Caco-2 (cell line): Measurements from ENCODE around the gene TMED4. TPM values are rescaled to one million over a fixed set of nuclear protein-coding genes. Genes with fewer than 3 reads are reported as not detected.

Experiments used
- BruUV-seq: library from RNA; stranded (reverse); fragments of 400-500 nt; replicated peaks from 2 replicates; lab custom pipeline; 2021; lab: Mats Ljungman, UMichigan
- CTCF ChIA-PET: fragments of 300-600 bp; sonication (Branson Sonifier 250); formaldehyde crosslinking; loops from one replicate; lab custom pipeline; 2022; ENCODE audit warnings: antibody characterized with exemption; lab: Charles Lee
- POLR2A ChIA-PET: fragments of 300-600 bp; sonication (Branson Sonifier 250); formaldehyde crosslinking; loops from one replicate; lab custom pipeline; 2022; ENCODE audit warnings: antibody characterized with exemption; lab: Charles Lee
- DNase-seq, 2 experiments: peaks; one replicate each; pipeline versions ENCODE4 v3.0.0 to v3.0.0-alpha.2; 2020 to 2022
- H3K27me3 ChIP-seq: replicated peaks from 2 replicates; pipeline ENCODE4 v1.6.0; 2011; ENCODE audit warnings: low read length; ENCODE audit not compliant: control insufficient read depth, insufficient read depth
- H3K36me3 ChIP-seq: 2 replicates; pipeline ENCODE4 v1.5.1; 2011; ENCODE audit warnings: low read length; ENCODE audit not compliant: control insufficient read depth, insufficient read depth
- H3K4me1 ChIP-seq: fragments of 250-450 bp; sonication (Bioruptor Pico); 2 replicates; pipeline ENCODE4 v1.5.1; 2020; ENCODE audit warnings: mild to moderate bottlenecking
- H3K4me3 ChIP-seq: 2 replicates; pipeline ENCODE4 v1.5.1; 2011; ENCODE audit warnings: low read depth, mild to moderate bottlenecking, control low read depth, low read length
- H3K9me3 ChIP-seq: fragments of 250-450 bp; sonication (Bioruptor Pico); 2 replicates; pipeline ENCODE4 v1.5.1; 2020; ENCODE audit warnings: mild to moderate bottlenecking, moderate library complexity
- H3K27ac Mint-ChIP-seq: one replicate; pipeline ENCODE4 v1.8.0; 2022; ENCODE audit warnings: mixed read lengths; ENCODE audit not compliant: unreplicated experiment
- H3K27me3 Mint-ChIP-seq: one replicate; pipeline ENCODE4 v1.8.0; 2022; ENCODE audit warnings: mixed read lengths; ENCODE audit not compliant: insufficient read depth, unreplicated experiment
- H3K36me3 Mint-ChIP-seq: one replicate; pipeline ENCODE4 v1.8.0; 2022; ENCODE audit warnings: mild to moderate bottlenecking, mixed read lengths; ENCODE audit not compliant: insufficient read depth, unreplicated experiment
- H3K4me1 Mint-ChIP-seq: one replicate; pipeline ENCODE4 v1.8.0; 2022; ENCODE audit warnings: low read depth, mixed read lengths; ENCODE audit not compliant: unreplicated experiment
- H3K4me3 Mint-ChIP-seq: one replicate; pipeline ENCODE4 v1.8.0; 2022; ENCODE audit warnings: mild to moderate bottlenecking, moderate library complexity, mixed read lengths; ENCODE audit not compliant: unreplicated experiment
- H3K9me3 Mint-ChIP-seq: one replicate; pipeline ENCODE4 v1.8.0; 2022; ENCODE audit warnings: mixed read lengths; ENCODE audit not compliant: unreplicated experiment
- CTCF ChIP-seq, 2 experiments: fragments of 200-600 bp in 1 of 2; IDR thresholded peaks; 1 replicate in 1 of 2; 2 replicates in 1 of 2; pipeline versions ENCODE4 v1.5.1 to v1.8.0; 2011 to 2022; ENCODE audit warnings: antibody characterized with exemption in 1 of 2, control low read depth in 1 of 2, inconsistent platforms in 1 of 2, low read depth in 1 of 2, low read length in 1 of 2, mild to moderate bottlenecking in 1 of 2, moderate library complexity in 1 of 2; ENCODE audit not compliant: insufficient read depth in 1 of 2, severe bottlenecking in 1 of 2, unreplicated experiment in 1 of 2
- intact Hi-C: fragments of 100-400 bp; cut with micrococcal nuclease; formaldehyde crosslinking; loops from one replicate; pipeline ENCODE4 v1.10.0; 2022; ENCODE audit not compliant: unreplicated experiment
- total RNA-seq: library from RNA; stranded (reverse); gene quantifications from 2 replicates; pipeline ENCODE4 v1.2.3, GENCODE V29; 2022

TMED4 gene
- total RNA-seq, 1 experiment from 2014 or later: 96.6 TPM

DNA sequence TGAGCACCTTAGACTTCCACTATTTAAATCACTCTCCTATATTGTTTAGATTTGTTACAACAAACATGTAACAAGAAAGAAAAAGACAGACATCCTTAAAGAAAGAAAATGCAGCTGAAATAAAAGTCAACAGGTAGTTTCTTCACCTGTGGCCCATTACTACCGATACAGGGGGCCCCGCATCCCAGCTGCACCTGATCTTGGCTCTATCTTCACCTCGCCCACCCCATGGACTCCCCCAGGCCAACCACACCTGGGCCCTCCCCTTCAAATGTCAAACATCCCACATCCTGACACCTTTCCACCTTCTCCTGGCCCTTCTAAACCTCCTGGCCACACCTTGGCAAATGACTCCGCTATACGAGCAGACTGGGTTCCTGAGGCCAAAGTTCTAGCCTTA, 15.4 kb downstream of the TMED4 start:
- peaks cover 20% of the 10 kb centered on the region for H3K4me1 Mint-ChIP-seq

GRCh38 chr7:44565795-44566559, 16.1 kb downstream of the TMED4 start:
- no peak for DNase-seq
- intact Hi-C loops: loop anchor here (1.0 kb wide), 1 partner anchor 76 kb away; the partner anchor contains the start of gene NUDCD3
- ChIA-PET CTCF (interaction anchor here (0.5 to 2.5 kb wide), 10 partner anchors 8 to 435 kb away, joined by 3 to 10 read pairs (median 3); partner anchors contain the start of genes DDX56 and NUDCD3), POLR2A (interaction anchor here (0.5 to 1.2 kb wide), 3 partner anchors 8 to 433 kb away, joined by 3 to 7 read pairs (median 3); partner anchors contain the start of gene DDX56)
- Mint-ChIP-seq H3K27me3 (no peaks in the 10 kb centered on the region), H3K27ac (no peak overlapping the region), H3K4me1 (peaks cover 20% of the 10 kb centered on the region), H3K9me3 (no peaks in the 10 kb centered on the region), H3K4me3 (no peak overlapping the region), H3K36me3 (peaks cover 80% of the 10 kb centered on the region)
- no peaks in the 10 kb centered on the region for H3K9me3 ChIP-seq
- peaks cover 21% of the 10 kb centered on the region for H3K36me3 ChIP-seq
- no peak overlapping the region for H3K4me3 ChIP-seq
- H3K4me1 ChIP-seq: peaks cover 25% of the 10 kb centered on the region
- TF ChIP-seq CTCF (IDR thresholded peaks at IDR 0.05; ENCODE audit: insufficient read depth in 1 of 2, low read depth in 1 of 2, low read length in 1 of 2, severe bottlenecking in 1 of 2, unreplicated experiment in 1 of 2): no peak
- no peaks in the 10 kb centered on the region for H3K27me3 ChIP-seq
- BruUV-seq: no TSS peak

More for the DNA sequence above, 15.4 kb downstream of the TMED4 start:
- no peak for DNase-seq
- CTCF ChIA-PET: no interaction called here
- Mint-ChIP-seq H3K27ac (no peak overlapping the region), H3K36me3 (peaks cover 87% of the 10 kb centered on the region), H3K9me3 (no peaks in the 10 kb centered on the region), H3K4me3 (no peak overlapping the region), H3K27me3 (no peaks in the 10 kb centered on the region)
- H3K4me3 ChIP-seq: no peak overlapping the region
- no peak for TF ChIP-seq CTCF (IDR thresholded peaks at IDR 0.05; ENCODE audit: insufficient read depth in 1 of 2, low read depth in 1 of 2, low read length in 1 of 2, severe bottlenecking in 1 of 2, unreplicated experiment in 1 of 2)
- peaks cover 18% of the 10 kb centered on the region for H3K4me1 ChIP-seq
- POLR2A ChIA-PET: no interaction called here
- H3K9me3 ChIP-seq: no peaks in the 10 kb centered on the region
- intact Hi-C loops: no loop called here
- no peaks in the 10 kb centered on the region for H3K27me3 ChIP-seq
- peaks cover 21% of the 10 kb centered on the region for H3K36me3 ChIP-seq
- BruUV-seq: no TSS peak

- TF ChIP-seq CTCF (IDR thresholded peaks at IDR 0.05; ENCODE audit: insufficient read depth in 1 of 2, low read depth in 1 of 2, low read length in 1 of 2, severe bottlenecking in 1 of 2, unreplicated experiment in 1 of 2): peak; percentile 94 to 97
- Mint-ChIP-seq H3K9me3 (no peaks in the 10 kb centered on the region), H3K36me3 (peaks cover 74% of the 10 kb centered on the region), H3K4me1 (peaks cover 20% of the 10 kb centered on the region), H3K27ac (peak overlapping the region; percentile 82), H3K4me3 (no peak overlapping the region), H3K27me3 (no peaks in the 10 kb centered on the region)
- Histone ChIP-seq H3K4me1 (peaks cover 27% of the 10 kb centered on the region), H3K27me3 (no peaks in the 10 kb centered on the region), H3K36me3 (peaks cover 18% of the 10 kb centered on the region), H3K9me3 (no peaks in the 10 kb centered on the region), H3K4me3 (no peak overlapping the region)
- ChIA-PET POLR2A (interaction anchor here (0.5 to 1.2 kb wide), 5 partner anchors 9 to 547 kb away, joined by 3 to 7 read pairs (median 3); partner anchors contain the start of gene DDX56), CTCF (interaction anchor here (0.5 to 2.5 kb wide), 11 partner anchors 9 to 434 kb away, joined by 3 to 10 read pairs (median 3); partner anchors contain the start of genes DDX56 and NUDCD3)
- DNase-seq: peak; percentile 65 to 79
- BruUV-seq: no TSS peak
- intact Hi-C loops: loop anchor here (1.0 kb wide), 1 partner anchor 75 kb away; the partner anchor contains the start of gene NUDCD3
Measured at GRCh38 chr7:44565097-44565794, 16.8 kb downstream of the TMED4 start.
